T1000 (cell line): Measurements from ENCODE around the gene NLRC5.

Experiments used
- DNase-seq: peaks from one replicate; lab custom pipeline; 2025; ENCODE audit warnings: mixed read lengths; lab: John Stamatoyannopoulos, UW

NLRC5 gene

GRCh38 chr16:57128771-57129389, 139.5 kb downstream of the NLRC5 start:
- DNase-seq = no peak

GRCh38 chr16:57130950-57131321, 141.6 kb downstream of the NLRC5 start:
- no peak for DNase-seq

- no peak for DNase-seq
Observed at GRCh38 chr16:57131351-57131970, 142.1 kb downstream of the NLRC5 start.

- DNase-seq = no peak
Observed at GRCh38 chr16:57132470-57132869, 143.1 kb downstream of the NLRC5 start.

- DNase-seq = no peak
Observed at GRCh38 chr16:57133031-57133430, 143.7 kb downstream of the NLRC5 start.
